Measurements from ENCODE around the gene CCDC9B.

CCDC9B gene

DNA sequence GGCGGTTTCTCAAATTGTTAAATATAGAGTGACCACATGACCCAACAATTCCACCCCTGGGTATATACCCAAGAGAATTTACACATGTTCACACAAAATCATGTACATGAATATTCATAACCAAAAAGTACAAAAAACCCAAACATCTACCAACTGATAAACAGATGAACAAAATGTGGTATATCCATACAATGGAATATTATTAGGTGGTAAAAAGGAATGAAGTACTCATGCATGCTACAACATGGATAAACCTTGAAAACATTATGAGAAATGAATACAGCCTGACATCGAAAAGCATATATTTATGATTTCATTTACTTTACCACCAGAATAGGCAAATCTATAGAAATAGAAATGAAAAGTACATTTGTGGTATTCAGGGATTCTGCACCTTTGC lies 40.4 kb downstream of the CCDC9B start:
- TF ChIP-seq, protein P1, sequence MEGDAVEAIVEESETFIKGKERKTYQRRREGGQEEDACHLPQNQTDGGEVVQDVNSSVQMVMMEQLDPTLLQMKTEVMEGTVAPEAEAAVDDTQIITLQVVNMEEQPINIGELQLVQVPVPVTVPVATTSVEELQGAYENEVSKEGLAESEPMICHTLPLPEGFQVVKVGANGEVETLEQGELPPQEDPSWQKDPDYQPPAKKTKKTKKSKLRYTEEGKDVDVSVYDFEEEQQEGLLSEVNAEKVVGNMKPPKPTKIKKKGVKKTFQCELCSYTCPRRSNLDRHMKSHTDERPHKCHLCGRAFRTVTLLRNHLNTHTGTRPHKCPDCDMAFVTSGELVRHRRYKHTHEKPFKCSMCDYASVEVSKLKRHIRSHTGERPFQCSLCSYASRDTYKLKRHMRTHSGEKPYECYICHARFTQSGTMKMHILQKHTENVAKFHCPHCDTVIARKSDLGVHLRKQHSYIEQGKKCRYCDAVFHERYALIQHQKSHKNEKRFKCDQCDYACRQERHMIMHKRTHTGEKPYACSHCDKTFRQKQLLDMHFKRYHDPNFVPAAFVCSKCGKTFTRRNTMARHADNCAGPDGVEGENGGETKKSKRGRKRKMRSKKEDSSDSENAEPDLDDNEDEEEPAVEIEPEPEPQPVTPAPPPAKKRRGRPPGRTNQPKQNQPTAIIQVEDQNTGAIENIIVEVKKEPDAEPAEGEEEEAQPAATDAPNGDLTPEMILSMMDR (IDR thresholded peaks at IDR 0.05; ENCODE audit: low read depth, low read length) = no peak
- no peak overlapping the region for H3K4me3 ChIP-seq (ENCODE audit: low read depth, low read length)

DNA sequence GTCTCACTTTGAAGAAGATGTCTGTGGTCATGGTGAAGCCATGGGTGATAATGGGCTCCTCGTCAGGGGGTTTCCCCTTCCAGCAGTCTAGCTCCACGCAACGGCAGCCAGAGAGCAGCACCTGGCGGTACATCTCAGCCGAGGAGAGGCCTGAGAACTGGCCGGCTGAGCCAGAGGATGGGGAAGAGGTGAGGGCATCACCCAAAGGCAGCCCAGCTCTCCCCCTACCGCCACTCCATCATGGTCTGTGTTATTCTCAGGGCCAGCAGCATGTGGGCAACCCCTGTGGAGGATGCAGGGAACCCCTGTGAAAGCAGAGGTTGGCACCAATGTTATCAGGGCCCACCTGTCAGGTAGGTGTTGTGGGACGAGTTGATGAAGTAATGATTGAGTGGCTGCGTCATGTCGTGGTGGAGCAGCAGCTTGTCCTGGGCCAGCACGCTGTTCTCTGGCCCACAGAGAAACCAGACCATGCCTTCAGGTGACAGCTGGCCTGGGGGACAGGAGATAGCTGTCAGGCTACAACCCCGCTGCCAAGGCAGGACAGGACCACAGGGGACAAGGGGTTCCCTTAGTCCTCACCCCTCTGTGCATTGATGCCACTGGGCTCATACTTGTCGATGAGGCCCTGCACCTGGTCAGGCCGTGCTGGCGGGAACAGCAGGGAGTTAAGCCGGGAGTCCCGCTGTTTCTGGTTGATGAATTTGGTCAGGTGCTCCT lies 42.4 kb downstream of the CCDC9B start:
- H3K4me3 ChIP-seq (ENCODE audit: low read depth, low read length) = no peak overlapping the region
- TF ChIP-seq, protein P1 (IDR thresholded peaks at IDR 0.05; ENCODE audit: low read depth, low read length) = no peak

DNA sequence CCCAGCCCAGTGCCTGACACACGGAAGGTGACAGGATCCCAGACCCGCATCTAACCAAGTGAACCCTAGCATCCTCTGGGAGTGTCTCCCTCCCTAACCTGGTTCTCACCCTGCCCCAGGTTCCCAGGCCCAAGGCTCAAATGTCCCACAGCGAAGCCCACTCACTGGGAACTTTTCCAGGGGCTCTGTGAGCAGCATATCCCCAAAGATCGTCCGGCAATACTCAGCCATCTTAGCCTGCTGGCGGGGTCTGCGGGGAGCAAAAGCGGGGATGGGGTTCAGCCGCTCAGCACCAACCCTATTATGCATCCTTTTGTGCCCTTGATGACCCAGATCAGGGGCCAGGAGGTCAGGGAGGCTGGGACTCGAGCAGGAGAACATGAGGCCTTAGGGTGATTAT lies 43.4 kb downstream of the CCDC9B start:
- TF ChIP-seq, protein P1 (IDR thresholded peaks at IDR 0.05; ENCODE audit: low read depth, low read length) = no peak
- H3K4me3 ChIP-seq (ENCODE audit: low read depth, low read length) = no peak overlapping the region

DNA sequence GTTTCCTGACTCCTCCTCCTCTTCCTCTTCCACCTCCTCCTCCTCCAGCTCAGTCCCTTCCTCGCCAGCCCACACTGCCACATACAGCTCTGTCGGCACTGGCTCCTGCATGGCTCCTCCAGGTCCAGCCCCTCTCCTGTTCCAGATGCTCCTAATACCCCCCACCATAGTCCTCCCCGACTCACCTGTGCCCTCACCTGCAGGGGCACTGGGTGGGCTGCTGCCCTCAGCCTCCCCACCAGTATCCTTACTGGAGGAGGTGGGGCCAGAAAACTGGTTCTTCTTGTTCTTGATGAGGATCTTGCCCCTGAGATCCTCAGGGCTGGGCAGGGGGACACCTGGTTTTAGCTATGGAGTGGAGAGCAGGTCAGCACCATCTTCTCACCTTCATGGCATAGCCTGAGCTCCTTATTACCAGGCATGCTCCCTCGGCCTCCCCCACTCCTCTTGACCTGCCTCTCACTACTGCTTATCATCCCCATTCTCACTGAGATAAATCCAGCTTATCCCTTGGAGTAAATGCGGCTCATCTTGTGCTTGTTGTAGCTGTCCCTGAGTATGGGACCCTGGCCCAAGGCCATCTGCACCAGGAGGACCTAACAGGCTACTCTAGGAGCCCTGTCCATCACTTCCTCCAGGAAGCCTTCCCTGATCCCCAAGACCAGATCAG lies 44.0 kb downstream of the CCDC9B start:
- no peak overlapping the region for H3K4me3 ChIP-seq (ENCODE audit: low read depth, low read length)
- TF ChIP-seq, protein P1 (IDR thresholded peaks at IDR 0.05; ENCODE audit: low read depth, low read length) = no peak

DNA sequence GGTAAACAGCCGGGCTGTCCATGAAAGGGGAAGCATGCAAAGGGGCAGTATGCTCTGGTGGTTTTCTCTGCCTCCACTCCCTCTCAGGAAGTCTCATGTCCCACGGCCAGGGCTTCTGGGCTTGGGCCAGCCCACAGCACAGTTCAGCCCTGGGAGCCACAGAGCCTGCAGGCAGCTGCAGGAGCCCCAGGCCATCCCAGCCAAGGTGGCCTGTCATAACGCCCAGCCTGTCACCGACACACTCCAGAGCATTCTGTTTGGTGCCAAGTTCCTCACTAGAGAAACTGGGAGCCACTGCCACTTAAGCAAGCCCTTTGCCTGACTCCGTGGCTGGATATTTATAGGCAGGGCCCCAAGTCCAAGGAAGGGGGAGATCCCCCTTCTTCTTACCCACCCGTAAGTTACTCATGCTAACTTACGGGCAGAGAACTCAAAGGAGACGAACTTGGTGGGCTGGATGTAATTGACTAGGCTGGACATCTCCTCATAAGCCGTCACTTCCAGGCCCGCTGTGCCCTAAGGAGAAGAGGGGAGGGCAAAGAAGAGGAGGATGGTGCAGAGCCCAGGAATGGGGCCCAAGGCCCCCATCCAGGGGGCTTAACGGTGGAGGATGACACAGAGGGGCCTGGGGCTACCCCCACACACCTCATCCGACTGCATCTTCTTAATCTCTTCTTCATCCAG lies 44.7 kb downstream of the CCDC9B start:
- TF ChIP-seq, protein P1 (IDR thresholded peaks at IDR 0.05; ENCODE audit: low read depth, low read length) = no peak
- H3K4me3 ChIP-seq (ENCODE audit: low read depth, low read length) = no peak overlapping the region

DNA sequence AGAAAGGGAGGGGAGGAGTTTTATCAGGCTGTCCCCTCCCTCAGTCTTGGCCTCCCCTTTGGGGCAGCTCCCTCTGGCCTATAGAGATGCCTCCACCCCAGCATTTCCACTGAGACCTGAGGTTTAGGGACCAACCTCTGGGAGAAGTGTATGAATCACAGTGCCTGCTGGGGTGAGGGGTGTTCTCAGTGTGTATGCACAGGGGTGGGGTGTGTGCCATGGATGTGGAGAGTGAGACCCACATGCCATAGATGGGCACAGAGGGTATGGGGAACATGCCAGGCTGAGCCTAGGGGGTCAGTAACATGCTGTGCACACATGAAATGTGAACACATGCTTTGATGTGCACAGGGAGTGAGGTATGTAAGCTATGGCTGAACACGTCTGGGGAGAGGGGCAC lies 45.4 kb downstream of the CCDC9B start:
- TF ChIP-seq, protein P1 (IDR thresholded peaks at IDR 0.05; ENCODE audit: low read depth, low read length) = no peak
- H3K4me3 ChIP-seq (ENCODE audit: low read depth, low read length) = no peak overlapping the region
